HFFc6 (cell line): ENCODE measurements around the gene SPANXN3. TPM values are rescaled to one million over a fixed set of nuclear protein-coding genes. Genes with fewer than 3 reads are reported as not detected.
"Not testable (repeated sequence)": the region's sequence is repeated elsewhere in the genome, so short reads cannot be mapped to it uniquely, and the experiment has no call there.

Experiments used
- DNase-seq: peaks from one replicate; pipeline ENCODE4 v3.0.0-alpha.2; 2018
- H3K27ac Mint-ChIP-seq: 2 replicates; pipeline ENCODE4 v1.8.0; 2020; ENCODE audit warnings: mild to moderate bottlenecking, mixed read lengths
- H3K27me3 Mint-ChIP-seq: 2 replicates; pipeline ENCODE4 v1.8.0; 2021; ENCODE audit warnings: mild to moderate bottlenecking, moderate library complexity, mixed read lengths; ENCODE audit not compliant: insufficient read depth
- H3K36me3 Mint-ChIP-seq: 2 replicates; pipeline ENCODE4 v1.8.0; 2021; ENCODE audit warnings: low read depth, mixed read lengths
- H3K4me1 Mint-ChIP-seq: 2 replicates; pipeline ENCODE4 v1.8.0; 2020; ENCODE audit warnings: low read depth, mixed read lengths
- H3K4me3 Mint-ChIP-seq: 2 replicates; pipeline ENCODE4 v1.8.0; 2020; ENCODE audit warnings: mild to moderate bottlenecking, moderate library complexity, mixed read lengths
- H3K9me3 Mint-ChIP-seq: 2 replicates; pipeline ENCODE4 v1.8.0; 2020; ENCODE audit warnings: mild to moderate bottlenecking, mixed read lengths
- long read RNA-seq: library from polyadenylated mRNA; unstranded; transcript quantifications from one replicate; pipeline ENCODE4 v2.0.0, GENCODE V29; 2019
- total RNA-seq, 6 experiments: library from RNA; stranded (reverse); fragmentation: NEBNext Ultra II Directional; extraction: Animal tissue kit (Norgen Biotek cat#: 25700); gene quantifications; 2 replicates in 1 of 6; 3 replicates in 5 of 6; pipeline ENCODE4 v1.2.3, GENCODE V29; 2021
- TF ChIP-seq, protein P1 (sequence below): fragments of 200-600 bp; sonication (generic); IDR thresholded peaks from 2 replicates; pipeline ENCODE4 v1.5.0; 2021; ENCODE audit warnings: antibody characterized with exemption, mild to moderate bottlenecking

The SPANXN3 gene
- not detected for total RNA-seq
- long read RNA-seq = 0 reads

- H3K4me1 Mint-ChIP-seq, DNase-seq, H3K27me3 Mint-ChIP-seq, H3K27ac Mint-ChIP-seq, H3K4me3 Mint-ChIP-seq, H3K36me3 Mint-ChIP-seq: not testable (repeated sequence)
- H3K9me3 Mint-ChIP-seq = peaks cover 13% of the 10 kb centered on the region
These were observed at the start of gene SPANXN3 for GRCh38 chrX:143517375-143517774. TSS of gene SPANXN3 (minus strand) at chrX:143517475. CDS start at chrX:143517391, 84 bp downstream.

- no peaks in the 10 kb centered on the region for H3K36me3 Mint-ChIP-seq
- H3K27ac Mint-ChIP-seq = no peak overlapping the region
- H3K9me3 Mint-ChIP-seq = peaks cover 14% of the 10 kb centered on the region
- TF ChIP-seq, protein P1, sequence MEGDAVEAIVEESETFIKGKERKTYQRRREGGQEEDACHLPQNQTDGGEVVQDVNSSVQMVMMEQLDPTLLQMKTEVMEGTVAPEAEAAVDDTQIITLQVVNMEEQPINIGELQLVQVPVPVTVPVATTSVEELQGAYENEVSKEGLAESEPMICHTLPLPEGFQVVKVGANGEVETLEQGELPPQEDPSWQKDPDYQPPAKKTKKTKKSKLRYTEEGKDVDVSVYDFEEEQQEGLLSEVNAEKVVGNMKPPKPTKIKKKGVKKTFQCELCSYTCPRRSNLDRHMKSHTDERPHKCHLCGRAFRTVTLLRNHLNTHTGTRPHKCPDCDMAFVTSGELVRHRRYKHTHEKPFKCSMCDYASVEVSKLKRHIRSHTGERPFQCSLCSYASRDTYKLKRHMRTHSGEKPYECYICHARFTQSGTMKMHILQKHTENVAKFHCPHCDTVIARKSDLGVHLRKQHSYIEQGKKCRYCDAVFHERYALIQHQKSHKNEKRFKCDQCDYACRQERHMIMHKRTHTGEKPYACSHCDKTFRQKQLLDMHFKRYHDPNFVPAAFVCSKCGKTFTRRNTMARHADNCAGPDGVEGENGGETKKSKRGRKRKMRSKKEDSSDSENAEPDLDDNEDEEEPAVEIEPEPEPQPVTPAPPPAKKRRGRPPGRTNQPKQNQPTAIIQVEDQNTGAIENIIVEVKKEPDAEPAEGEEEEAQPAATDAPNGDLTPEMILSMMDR = no peak
- H3K27me3 Mint-ChIP-seq = no peaks in the 10 kb centered on the region; the same call in 1 of the 2 replicates
- DNase-seq = no peak
- no peak overlapping the region for H3K4me3 Mint-ChIP-seq
- no peaks in the 10 kb centered on the region for H3K4me1 Mint-ChIP-seq
These were observed 18.9 kb upstream of the SPANXN3 start for GRCh38 chrX:143536176-143536575.

- not testable (repeated sequence) for H3K36me3 Mint-ChIP-seq, H3K4me1 Mint-ChIP-seq, DNase-seq, H3K4me3 Mint-ChIP-seq, H3K27ac Mint-ChIP-seq, H3K27me3 Mint-ChIP-seq
- H3K9me3 Mint-ChIP-seq = peaks cover 18% of the 10 kb centered on the region
These were observed 15.1 kb downstream of the SPANXN3 start for GRCh38 chrX:143502196-143502595.

- TF ChIP-seq, protein P1 = no peak
- Mint-ChIP-seq H3K36me3 (no peaks in the 10 kb centered on the region), H3K4me1 (no peaks in the 10 kb centered on the region), H3K4me3 (no peak overlapping the region), H3K27ac (no peak overlapping the region), H3K9me3 (peaks cover 20% of the 10 kb centered on the region), H3K27me3 (no peaks in the 10 kb centered on the region)
- no peak for DNase-seq
These were observed 16.5 kb downstream of the SPANXN3 start for GRCh38 chrX:143500751-143501150.

DNA sequence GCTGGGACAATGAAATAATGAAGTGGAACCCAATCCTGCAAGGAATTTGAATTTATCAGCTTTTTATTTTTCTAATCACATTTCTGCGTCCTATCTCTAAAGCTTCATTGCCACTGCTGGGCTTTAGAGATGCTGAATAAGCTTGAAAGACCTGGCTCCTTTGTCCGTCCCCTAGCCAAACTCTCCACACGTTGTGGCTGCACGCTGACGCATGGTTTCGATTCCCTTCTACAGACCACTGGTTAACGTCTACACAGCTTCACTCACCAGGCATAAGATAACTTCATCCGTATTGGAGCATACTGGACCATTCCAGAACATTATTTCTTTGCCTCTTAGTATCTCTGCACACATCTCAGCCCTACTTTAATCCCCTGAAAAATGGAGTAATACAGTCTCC is 31.2 kb downstream of the SPANXN3 start:
- Mint-ChIP-seq H3K27me3 (peaks cover 2% of the 10 kb centered on the region; the same call in 1 of the 2 replicates), H3K4me3 (no peak overlapping the region), H3K27ac (no peak overlapping the region), H3K4me1 (no peaks in the 10 kb centered on the region), H3K36me3 (no peaks in the 10 kb centered on the region), H3K9me3 (peaks cover 9% of the 10 kb centered on the region)
- TF ChIP-seq, protein P1 = no peak
- no peak for DNase-seq

DNA sequence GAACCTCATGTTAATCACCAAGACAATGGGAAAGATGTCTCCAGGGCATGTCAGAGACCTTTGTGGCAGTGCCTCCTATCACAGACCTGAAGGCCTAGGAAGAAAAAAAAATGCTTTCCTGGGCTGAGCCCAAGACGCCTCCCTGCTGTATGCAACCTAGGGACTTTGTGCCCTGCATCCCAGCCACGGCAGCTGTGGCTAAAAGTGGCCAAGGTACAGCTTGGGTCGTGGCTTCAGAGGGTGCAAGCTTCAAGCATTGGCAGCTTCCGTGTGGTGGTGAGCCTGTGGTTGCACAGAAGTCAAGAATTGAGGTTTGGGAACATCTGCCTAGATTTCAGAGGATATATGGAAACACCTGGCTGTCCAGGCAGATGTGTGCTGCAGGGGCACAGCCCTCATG is 40.5 kb downstream of the SPANXN3 start:
- no peak overlapping the region for H3K27ac Mint-ChIP-seq
- no peak for DNase-seq
- H3K36me3 Mint-ChIP-seq = no peaks in the 10 kb centered on the region
- no peak overlapping the region for H3K4me3 Mint-ChIP-seq
- H3K9me3 Mint-ChIP-seq = peaks cover 11% of the 10 kb centered on the region
- H3K4me1 Mint-ChIP-seq = no peaks in the 10 kb centered on the region
- TF ChIP-seq, protein P1 = no peak
- no peaks in the 10 kb centered on the region for H3K27me3 Mint-ChIP-seq
